Loucy (cell line): ENCODE data around the gene TARM1.

Experiments used
- H2AFZ ChIP-seq: fragments of 200-600 bp; sonication (generic); 2 replicates; pipeline ENCODE4 v1.6.0; 2016; ENCODE audit warnings: antibody characterized with exemption, mild to moderate bottlenecking, low read length, moderate library complexity
- H3F3A ChIP-seq: fragments of 200-600 bp; 2 replicates; pipeline ENCODE4 v1.6.0; 2016; ENCODE audit warnings: antibody characterized with exemption, low read depth, mild to moderate bottlenecking
- H3K27me3 ChIP-seq: fragments of 200-600 bp; sonication (generic); 2 replicates; pipeline ENCODE4 v1.6.1; 2014; ENCODE audit warnings: low read length, mild to moderate bottlenecking; ENCODE audit not compliant: insufficient read depth, poor library complexity, severe bottlenecking
- H3K36me3 ChIP-seq: fragments of 200-600 bp; sonication (generic); 2 replicates; pipeline ENCODE4 v1.6.1; 2016; ENCODE audit warnings: low read length; ENCODE audit not compliant: insufficient read depth
- H3K4me1 ChIP-seq: fragments of 200-600 bp; sonication (generic); 2 replicates; pipeline ENCODE4 v1.5.1; 2014; ENCODE audit warnings: low read length, mild to moderate bottlenecking; ENCODE audit not compliant: insufficient read depth, poor library complexity, severe bottlenecking
- H3K4me2 ChIP-seq: fragments of 200-600 bp; sonication (generic); 2 replicates; pipeline ENCODE4 v1.6.0; 2014; ENCODE audit warnings: antibody characterized with exemption, low read length, low read depth, mild to moderate bottlenecking; ENCODE audit not compliant: poor library complexity, severe bottlenecking
- H3K4me3 ChIP-seq: fragments of 200-600 bp; sonication (generic); 2 replicates; pipeline ENCODE4 v1.5.1; 2014; ENCODE audit warnings: low read length, mild to moderate bottlenecking, mixed read lengths; ENCODE audit not compliant: poor library complexity, severe bottlenecking
- H3K79me2 ChIP-seq: fragments of 200-600 bp; sonication (generic); 2 replicates; pipeline ENCODE4 v1.6.1; 2014; ENCODE audit warnings: low read length; ENCODE audit not compliant: insufficient read depth
- H3K9ac ChIP-seq: fragments of 200-600 bp; sonication (generic); 2 replicates; pipeline ENCODE4 v1.6.0; 2014; ENCODE audit warnings: mild to moderate bottlenecking, low read depth, low read length, moderate library complexity; ENCODE audit not compliant: poor library complexity, severe bottlenecking
- H3K9me2 ChIP-seq: fragments of 200-600 bp; sonication (generic); replicated peaks from 2 replicates; pipeline ENCODE4 v1.6.1; 2016; ENCODE audit warnings: low read depth, low read length, mixed read lengths
- H3K9me3 ChIP-seq: fragments of 200-600 bp; sonication (generic); 2 replicates; pipeline ENCODE4 v1.6.1; 2014; ENCODE audit warnings: mild to moderate bottlenecking, antibody characterized with exemption, low read length, low read depth; ENCODE audit not compliant: insufficient read depth
- H4K20me1 ChIP-seq: fragments of 200-600 bp; sonication (generic); 2 replicates; pipeline ENCODE4 v1.6.0; 2014; ENCODE audit warnings: antibody characterized with exemption, low read length, mild to moderate bottlenecking; ENCODE audit not compliant: insufficient read depth, poor library complexity, severe bottlenecking
- CTCF ChIP-seq: fragments of 200-600 bp; sonication (generic); conservative IDR thresholded peaks from 2 replicates; pipeline ENCODE4 v1.5.1; 2014; ENCODE audit warnings: mild to moderate bottlenecking, antibody characterized with exemption, low read length
- EZH2phosphoT487 ChIP-seq: fragments of 200-600 bp; IDR thresholded peaks from 2 replicates; pipeline ENCODE4 v1.6.1; 2018; ENCODE audit warnings: antibody characterized with exemption, mild to moderate bottlenecking, moderate library complexity, borderline replicate concordance

TARM1 gene

DNA sequence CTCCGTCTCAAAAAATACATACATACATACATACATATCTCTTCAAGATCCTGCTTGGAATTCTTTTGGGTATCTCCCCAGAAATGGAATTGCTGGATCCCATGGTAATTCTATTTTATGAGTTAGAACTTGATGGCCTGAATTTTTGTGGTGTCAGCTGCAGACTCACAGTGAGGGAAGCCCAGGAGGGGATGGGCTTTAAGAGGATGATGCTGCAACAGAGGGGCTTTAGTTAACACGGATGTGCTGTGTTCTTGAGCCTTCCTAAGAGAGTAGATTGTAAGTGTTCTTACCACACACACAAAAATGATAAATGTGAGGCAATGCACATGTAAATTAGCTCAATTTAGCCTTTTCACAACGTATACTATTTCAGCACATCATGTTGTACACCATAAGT is 58.0 kb downstream of the TARM1 start:
- Histone ChIP-seq H3K9ac (no peak overlapping the region), H3K79me2 (no peaks in the 10 kb centered on the region), H4K20me1 (no peaks in the 10 kb centered on the region), H3K4me3 (no peak overlapping the region), H3K9me2 (no peaks in the 10 kb centered on the region), H3K4me2 (no peak overlapping the region), H3K9me3 (no peaks in the 10 kb centered on the region), H2AFZ (no peak overlapping the region), H3K36me3 (no peaks in the 10 kb centered on the region), H3F3A (no peaks in the 10 kb centered on the region), H3K4me1 (no peaks in the 10 kb centered on the region), H3K27me3 (no peaks in the 10 kb centered on the region)
- no peak for TF ChIP-seq CTCF
- TF ChIP-seq EZH2phosphoT487: no peak

GRCh38 chr19:54021932-54022331 is 59.2 kb downstream of the TARM1 start:
- Histone ChIP-seq H3K27me3 (no peaks in the 10 kb centered on the region), H3K4me1 (no peaks in the 10 kb centered on the region), H3F3A (no peaks in the 10 kb centered on the region), H3K79me2 (no peaks in the 10 kb centered on the region), H3K36me3 (no peaks in the 10 kb centered on the region), H3K9ac (no peak overlapping the region), H3K4me3 (no peak overlapping the region), H3K9me3 (no peaks in the 10 kb centered on the region), H3K4me2 (no peak overlapping the region), H3K9me2 (no peaks in the 10 kb centered on the region), H4K20me1 (no peaks in the 10 kb centered on the region), H2AFZ (no peak overlapping the region)
- TF ChIP-seq EZH2phosphoT487: no peak
- no peak for TF ChIP-seq CTCF

DNA sequence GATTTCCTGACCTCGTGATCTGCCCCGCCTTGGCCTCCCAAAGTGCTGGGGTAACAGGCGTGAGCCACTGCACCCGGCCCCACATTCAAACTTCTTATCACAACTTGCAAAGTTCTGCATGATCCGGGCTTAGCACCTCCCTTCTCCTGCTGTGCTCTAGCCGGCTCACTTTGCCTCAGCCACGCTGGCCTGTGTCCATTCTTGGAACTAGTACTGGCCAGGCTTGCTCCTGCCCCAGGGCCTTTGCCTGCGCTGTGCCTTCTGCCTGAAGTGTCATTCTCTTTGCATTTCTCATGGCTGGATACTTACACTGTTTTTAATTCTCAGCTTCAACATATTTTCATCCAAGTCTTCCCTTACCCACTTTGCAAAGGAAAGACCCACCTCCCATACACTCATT is 59.8 kb downstream of the TARM1 start:
- TF ChIP-seq CTCF (no peak), EZH2phosphoT487 (no peak)
- Histone ChIP-seq H3F3A (no peaks in the 10 kb centered on the region), H3K79me2 (no peaks in the 10 kb centered on the region), H3K27me3 (no peaks in the 10 kb centered on the region), H4K20me1 (no peaks in the 10 kb centered on the region), H3K4me2 (no peak overlapping the region), H3K9me3 (no peaks in the 10 kb centered on the region), H3K4me3 (no peak overlapping the region), H3K4me1 (no peaks in the 10 kb centered on the region), H3K9me2 (no peaks in the 10 kb centered on the region), H3K9ac (no peak overlapping the region), H2AFZ (no peak overlapping the region), H3K36me3 (no peaks in the 10 kb centered on the region)
